COLO829 (cell line): ENCODE measurements around the gene NKX3-2.

Experiments used
- DNase-seq: peaks from one replicate; pipeline ENCODE4 v3.0.0; 2012; ENCODE audit warnings: low spot score

The NKX3-2 gene

DNA sequence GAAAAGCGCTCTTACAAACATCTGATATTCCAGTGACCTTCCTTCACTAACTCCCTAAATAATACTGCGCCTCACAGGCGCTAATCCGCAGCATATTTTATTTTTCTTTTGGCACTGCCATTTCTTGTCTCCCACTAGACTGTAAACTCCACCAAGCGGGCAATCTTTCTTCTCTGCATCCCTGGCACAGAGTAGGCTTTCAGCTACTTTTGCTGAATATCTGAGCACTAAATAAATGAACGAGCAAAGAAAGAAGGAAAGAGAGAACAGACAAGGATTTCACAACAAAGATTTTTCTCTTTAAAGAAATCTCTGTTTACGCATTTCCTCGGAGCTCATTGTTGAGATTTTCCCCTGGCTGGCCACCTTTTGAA, 12.7 kb downstream of the NKX3-2 start:
- no peak for DNase-seq

- no peak for DNase-seq
These were observed 13.3 kb downstream of the NKX3-2 start for GRCh38 chr4:13530823-13531624.

DNA sequence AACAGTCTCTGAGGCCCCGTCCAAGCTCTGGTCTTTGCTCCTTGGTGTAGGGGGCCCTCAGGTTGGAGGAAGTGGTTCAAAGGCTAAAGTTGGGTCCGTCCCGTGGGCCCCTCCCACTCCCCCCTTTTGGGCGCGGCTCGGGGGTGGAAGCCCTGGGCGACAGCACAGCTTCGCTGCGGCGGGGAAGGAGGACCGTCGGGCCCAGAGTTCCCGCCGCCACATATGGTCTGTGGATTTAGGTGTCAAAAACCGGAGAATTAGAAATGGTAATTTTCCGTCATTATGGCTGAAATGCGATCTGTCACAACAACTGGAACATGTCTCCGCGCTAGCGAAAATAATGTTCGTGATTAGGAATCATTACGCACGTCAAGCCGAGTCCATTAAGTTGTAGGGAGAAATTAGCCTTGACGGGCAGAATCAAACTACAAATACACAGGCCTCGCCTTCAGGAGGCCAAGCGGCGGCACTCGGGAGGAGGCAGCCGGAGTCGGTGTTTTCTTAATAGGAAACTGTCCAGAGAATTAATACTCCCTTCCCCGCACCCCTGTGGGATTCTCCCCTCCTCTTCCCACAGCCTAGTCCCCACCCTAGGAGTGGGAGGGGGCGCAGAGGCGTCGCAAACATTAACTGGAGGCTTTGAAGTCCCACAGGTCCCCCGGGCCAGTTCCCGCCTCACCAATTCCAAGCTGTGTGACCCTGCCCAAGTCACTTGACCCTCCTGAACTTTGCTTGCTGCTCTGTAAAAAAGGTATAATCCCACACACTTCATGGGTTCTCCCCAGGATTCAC, 15.0 kb downstream of the NKX3-2 start:
- no peak for DNase-seq

DNA sequence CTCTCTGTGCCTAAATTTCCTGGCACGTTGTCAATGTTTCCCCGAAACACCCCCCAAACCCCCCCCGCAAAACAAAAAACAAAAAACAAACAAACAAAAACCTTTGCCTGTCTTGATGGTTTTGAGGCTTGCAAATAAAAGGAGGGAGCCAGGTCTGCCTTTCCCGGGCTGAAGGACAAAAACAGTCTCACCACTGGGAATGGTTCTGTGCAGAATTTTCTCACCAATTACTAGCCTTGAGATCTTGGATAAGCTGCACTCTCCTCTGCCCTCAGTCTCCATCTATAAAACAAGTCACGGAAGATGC, 15.5 kb downstream of the NKX3-2 start:
- DNase-seq = no peak

GRCh38 chr4:13527981-13528820, 16.1 kb downstream of the NKX3-2 start:
- DNase-seq = no peak

DNA sequence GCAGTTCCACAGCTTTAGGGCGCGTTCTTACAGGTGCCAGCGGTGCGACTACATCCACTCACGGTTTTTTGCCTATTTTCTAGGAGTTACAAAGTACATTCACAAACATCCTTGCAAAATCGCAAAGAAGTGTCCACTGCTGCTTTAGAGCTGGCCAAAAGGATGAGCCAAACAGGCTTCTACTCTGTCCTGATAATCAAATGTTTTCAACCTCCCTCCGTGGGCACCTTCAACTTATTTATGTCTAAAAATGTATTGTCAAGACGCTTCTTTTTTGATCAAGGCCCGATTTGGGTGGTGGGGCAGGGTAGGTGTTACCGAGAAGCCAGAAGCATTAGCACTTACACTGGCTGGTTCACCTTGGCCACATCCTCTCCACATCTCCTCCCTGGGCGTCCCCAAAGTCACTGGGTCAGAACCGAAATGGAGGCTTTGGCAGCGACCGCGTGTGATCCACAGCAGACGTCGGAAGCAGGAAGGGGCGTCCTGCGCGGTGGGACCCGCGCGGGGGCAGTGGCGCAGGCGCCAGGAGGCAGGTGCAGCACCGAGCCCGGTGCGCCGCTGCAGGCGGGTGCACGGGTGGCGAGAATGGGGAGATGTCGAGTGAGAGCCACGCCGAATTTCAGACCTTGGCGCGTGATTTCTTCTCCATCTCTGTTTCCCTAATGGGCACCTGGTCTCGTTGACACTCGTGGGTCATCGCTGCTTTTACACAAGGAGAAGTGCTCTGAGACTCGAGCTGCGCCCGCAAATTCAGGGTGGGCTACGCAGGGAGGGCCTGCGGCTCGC, 16.9 kb downstream of the NKX3-2 start:
- DNase-seq = no peak

DNA sequence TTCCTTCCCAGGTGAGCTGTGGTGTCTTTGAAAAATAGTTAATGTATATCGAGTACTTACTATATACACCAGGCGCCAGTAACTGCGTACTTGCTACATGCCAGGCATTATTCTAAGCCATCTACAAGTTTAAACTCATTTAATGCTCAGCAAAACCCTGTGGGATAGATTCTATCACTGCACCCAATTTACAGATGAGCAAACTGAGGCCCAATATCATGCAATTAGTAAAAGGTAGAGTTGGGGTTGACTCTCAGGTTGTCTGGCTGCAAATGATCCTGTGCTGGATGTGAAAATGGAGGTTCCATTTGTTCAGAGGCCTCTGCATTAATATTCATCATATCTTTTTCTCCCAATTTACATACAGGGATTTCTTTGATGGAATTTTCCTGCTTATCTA, 17.6 kb downstream of the NKX3-2 start:
- no peak for DNase-seq

DNA sequence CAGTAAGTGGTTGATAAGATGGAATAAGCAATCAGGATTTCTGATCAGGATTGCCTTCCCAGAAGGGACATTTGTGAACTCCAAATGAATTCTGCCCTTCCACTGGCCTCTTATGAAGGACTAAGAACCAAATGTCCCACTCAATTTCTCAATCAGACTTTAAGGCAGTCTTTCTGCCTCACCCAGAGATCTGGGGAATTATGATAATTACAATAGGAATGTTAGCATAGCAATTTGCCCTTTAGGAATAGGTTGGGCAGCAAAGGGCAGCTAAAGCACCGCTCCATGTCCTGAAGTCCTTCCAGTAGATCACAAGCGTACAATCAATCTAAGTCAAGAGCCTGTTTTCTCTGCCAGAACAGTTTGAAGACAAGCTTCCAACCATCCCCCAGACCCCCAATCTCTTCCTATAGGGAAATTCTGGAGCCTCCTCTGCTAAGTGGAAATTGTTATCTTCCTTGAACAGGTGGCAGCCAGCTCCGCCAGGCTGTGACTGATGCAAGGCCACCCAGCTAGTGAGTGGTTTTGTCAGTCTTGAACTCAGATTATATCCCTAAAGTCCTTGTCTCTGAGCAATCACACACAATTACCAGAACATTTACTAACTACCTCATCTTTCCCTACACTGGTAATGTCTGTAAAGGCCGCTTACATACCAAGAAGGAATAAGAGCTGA, 18.6 kb downstream of the NKX3-2 start:
- no peak for DNase-seq

- DNase-seq = no peak
These were observed 19.6 kb downstream of the NKX3-2 start for GRCh38 chr4:13524504-13525243.

DNA sequence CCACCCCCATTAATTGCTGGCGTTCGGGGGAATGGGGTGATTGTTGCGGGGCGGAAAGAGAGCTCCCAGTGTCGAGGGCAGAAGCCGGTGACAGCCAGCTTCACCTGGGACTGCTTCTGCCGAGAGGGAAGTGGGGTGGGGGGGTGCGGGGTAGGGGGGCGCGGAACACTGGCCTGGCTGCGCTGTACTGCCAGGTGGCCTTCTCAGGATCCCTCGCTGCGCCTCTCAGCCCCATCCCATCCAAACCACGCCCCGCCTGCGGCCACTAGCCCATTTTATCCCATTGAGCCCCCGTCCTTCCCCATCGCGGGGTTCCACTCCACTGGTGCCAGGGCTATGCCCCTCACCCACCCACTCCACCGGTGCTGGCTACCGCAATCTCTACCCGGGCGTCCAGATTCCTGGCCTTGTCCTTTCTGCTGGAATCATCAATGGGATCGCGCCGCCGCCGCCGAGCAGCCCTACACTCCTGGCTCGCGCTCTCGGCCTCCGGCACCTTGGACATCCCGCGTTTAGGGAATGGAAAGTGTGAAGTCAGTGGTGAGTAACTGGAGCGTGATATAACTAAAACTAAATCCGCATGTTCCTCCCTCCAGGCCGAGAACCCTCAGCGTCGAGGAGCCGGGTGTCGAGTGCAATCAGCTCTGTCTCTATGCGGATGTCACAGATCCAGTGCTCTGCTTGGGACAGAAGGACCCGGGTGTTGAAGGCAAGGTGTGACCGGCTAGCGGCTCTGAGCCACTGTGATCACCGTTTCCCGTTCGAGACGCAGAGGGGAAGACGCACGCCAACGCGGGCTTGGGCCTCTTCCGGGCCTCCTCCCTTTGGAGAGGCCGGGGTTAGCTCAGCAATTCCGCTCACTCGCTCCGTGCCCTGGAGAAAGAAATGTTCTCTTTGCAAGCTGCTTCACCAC, 20.5 kb downstream of the NKX3-2 start:
- no peak for DNase-seq

DNA sequence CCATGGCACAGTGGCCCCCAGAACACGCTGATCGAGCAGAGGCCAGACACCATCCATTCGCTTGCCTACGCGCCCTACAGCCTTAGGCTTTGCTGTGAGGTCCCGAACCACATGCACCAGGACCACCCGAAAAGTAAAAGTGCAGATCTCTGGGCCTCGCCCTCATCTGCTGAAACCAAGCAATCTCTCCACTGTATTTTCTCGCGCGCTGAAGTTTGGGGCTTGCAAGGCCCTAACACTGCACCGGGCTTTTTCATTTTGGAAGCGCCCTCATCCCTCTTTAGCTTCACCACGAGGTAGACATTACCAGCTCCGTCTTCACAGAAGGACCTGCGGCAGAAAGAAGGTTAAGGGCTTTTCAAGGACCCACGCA, 21.2 kb downstream of the NKX3-2 start:
- no peak for DNase-seq

DNA sequence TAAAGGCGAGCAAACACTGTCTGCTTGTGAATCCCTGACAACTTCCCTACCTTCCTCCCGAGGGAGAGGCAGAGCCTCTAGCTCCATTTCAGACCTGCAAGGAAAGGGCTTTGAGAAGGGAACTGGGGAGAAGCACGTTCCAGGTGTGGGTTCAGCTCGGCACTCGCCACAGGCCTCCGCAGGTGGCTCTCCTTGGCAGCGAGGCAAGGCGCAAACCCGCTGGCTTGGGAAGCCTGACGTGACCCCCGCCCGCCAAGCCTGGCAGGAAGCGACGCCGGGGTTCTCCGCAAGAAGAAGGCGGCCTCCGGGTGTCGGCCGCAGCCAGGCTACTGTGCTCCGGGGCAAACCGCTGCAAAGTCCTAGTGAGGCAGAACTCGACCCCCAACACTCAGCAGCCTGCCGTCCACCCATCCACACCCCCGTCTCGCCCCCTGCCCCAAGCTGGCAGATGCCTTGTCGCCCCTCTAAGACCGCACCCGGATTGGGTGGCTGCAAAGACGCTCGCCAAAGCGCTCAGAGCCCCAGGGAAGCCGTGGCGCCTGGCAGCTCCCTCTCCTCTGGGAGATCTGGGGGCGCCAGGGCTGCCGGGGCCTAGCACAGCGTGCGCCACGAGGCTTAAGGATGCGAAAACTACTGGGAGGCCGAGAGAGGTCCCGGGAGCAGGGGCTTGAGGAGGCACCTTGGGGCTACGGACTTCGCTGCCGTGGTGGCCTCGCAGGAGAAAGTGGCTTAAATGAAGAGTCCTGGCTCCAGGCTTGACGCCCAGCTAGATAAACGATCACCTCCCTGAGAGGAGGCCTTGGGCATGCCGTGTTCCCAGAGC, 21.8 kb downstream of the NKX3-2 start:
- no peak for DNase-seq

DNA sequence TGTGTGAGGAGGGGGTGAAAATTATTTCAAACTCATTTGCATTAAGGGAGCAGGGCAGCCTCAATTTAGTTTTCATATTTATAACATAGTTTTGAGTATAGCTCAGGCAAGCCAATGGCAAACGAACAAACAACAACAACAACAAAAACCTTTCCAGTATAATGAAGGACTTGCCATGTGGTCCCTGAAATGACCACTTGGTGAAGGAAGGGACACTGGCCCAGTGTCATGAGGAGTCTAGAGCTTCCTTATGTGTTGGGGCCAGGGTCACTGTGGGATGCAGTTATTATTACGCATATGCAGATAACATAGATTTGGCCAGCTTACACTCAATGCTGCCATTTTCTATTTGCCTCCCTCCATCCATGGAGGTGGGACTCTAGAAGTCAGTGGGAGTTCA, 23.3 kb downstream of the NKX3-2 start:
- no peak for DNase-seq

GRCh38 chr4:13516315-13516860, 27.9 kb downstream of the NKX3-2 start:
- DNase-seq = no peak

- DNase-seq = no peak
These were observed 29.0 kb downstream of the NKX3-2 start for GRCh38 chr4:13515268-13515667.

- no peak for DNase-seq
These were observed 29.6 kb downstream of the NKX3-2 start for GRCh38 chr4:13514722-13515121.

GRCh38 chr4:13511101-13511500, 33.2 kb downstream of the NKX3-2 start:
- DNase-seq = no peak

DNA sequence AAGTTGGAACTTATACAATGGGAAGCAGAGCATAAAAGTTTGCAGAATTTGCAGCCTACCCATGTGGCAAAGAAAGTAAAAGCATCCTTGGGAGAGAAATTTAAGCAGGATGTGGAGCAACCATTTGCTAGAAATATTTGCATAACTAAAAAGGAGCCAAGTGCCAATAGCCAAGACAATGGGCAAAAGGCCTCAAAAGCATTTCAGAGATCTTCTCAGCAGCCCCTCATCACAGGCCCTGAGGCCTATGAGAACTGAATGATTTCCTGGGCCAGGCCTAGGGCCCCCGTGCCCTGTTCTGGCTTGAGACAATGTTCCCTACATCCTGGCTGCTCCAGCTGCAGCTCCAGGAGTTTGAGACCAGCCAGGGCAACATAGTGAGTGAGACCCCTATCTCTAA, 34.9 kb downstream of the NKX3-2 start:
- no peak for DNase-seq

DNA sequence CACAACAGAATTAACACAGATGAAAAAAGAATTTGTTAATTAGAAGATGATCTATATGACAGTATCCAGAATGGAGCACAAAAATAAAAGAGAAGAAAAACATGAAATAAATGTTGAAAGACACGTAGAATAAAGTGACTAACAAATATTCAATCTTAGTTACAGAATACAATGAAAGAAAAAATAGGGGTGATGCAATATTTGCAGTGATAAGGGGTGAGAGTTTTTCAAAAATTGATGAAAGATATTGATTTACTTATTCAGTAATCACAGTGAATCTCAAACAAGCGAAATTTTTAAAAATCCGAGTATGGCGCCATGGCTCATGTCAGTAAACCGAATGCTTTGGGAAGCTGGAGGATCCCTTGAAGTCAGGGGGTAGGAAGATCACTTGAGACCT, 39.9 kb downstream of the NKX3-2 start:
- no peak for DNase-seq
